Right lobe of liver (tissue), 4 donors: ENCODE data around the gene BET1L.

Experiments
- POLR2A ChIP-seq: fragments of 450-650 bp; IDR thresholded peaks from one replicate; pipeline ENCODE4 v1.6.1; 2017; ENCODE audit warnings: antibody characterized with exemption, mild to moderate bottlenecking
- TF ChIP-seq, protein P1 (sequence below), 4 donors: fragments of 200-600 bp in 3 of 4; fragments of 450-650 bp in 1 of 4; IDR thresholded peaks; one replicate each; pipeline versions ENCODE4 v1.5.1 to v1.8.0; 2016 to 2022; ENCODE audit warnings: antibody characterized with exemption in 4 of 4, mild to moderate bottlenecking in 2 of 4
- donor health status: DM: no; HTN: no; CAD: no.
- donor health status: DM: no; HTN: no; CAD: no.
- donor health status: DM: no; HTN: yes; CAD: no.

DNA sequence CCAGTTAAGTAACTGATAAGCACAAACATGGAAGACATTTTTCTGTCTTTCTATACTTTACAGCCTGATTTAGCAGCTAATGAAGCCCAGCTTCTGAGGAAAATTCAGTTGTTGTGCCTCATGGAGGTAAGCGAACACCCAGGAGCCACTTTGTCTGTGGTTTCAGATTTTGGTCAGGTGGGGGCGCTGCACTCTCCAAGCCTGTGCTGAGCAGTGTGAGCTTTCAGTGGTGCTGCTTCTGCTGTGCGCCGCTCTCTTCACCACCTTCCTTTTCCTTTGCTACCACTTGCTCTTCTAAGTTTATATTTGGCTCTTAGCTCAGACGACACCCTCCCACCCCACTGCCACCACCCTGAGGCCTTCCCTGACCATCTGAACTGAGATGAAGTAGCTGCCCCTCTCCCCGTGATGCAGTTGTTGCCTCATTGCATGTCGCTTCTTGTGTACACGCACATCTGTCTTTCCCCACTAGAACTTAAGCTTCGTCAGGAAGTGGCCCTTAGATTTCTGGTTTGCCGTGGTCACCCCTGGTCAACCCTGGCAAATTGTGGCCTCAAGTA, 43.6 kb upstream of the BET1L start:
- TF ChIP-seq, protein P1, sequence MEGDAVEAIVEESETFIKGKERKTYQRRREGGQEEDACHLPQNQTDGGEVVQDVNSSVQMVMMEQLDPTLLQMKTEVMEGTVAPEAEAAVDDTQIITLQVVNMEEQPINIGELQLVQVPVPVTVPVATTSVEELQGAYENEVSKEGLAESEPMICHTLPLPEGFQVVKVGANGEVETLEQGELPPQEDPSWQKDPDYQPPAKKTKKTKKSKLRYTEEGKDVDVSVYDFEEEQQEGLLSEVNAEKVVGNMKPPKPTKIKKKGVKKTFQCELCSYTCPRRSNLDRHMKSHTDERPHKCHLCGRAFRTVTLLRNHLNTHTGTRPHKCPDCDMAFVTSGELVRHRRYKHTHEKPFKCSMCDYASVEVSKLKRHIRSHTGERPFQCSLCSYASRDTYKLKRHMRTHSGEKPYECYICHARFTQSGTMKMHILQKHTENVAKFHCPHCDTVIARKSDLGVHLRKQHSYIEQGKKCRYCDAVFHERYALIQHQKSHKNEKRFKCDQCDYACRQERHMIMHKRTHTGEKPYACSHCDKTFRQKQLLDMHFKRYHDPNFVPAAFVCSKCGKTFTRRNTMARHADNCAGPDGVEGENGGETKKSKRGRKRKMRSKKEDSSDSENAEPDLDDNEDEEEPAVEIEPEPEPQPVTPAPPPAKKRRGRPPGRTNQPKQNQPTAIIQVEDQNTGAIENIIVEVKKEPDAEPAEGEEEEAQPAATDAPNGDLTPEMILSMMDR (IDR thresholded peaks at IDR 0.05): peak; percentile 50 to 65 (median 58)
- TF ChIP-seq POLR2A: no peak
